GM12878 (cell line): ENCODE measurements around the gene ASIC1. TPM values are rescaled to one million over a fixed set of nuclear protein-coding genes. Genes with fewer than 3 reads are reported as not detected.

Experiments used
- ATAC-seq: fragments of 200-7000 bp; cut with Tn5 transposase; 3 replicates; pipeline ENCODE4 v1.9.1; 2020; ENCODE audit warnings: mild to moderate bottlenecking, moderate library complexity
- BruUV-seq: library from RNA; stranded (reverse); fragments of 400-500 nt; replicated peaks from 2 replicates; lab custom pipeline; 2021; lab: Mats Ljungman, UMichigan
- CTCF ChIA-PET: fragments of 300-600 bp; sonication (Branson Sonifier 250); formaldehyde crosslinking; extraction: SDS; loops from one replicate; lab custom pipeline; 2021; ENCODE audit warnings: inconsistent platforms; lab: Yijun Ruan, JAX
- POLR2A ChIA-PET: fragments of 350-600 bp; formaldehyde crosslinking; extraction: SDS; loops from one replicate; lab custom pipeline; 2021; ENCODE audit warnings: inconsistent platforms; lab: Charles Lee
- RAD21 ChIA-PET: fragments of 300-600 bp; sonication (Branson Sonifier 250); formaldehyde crosslinking; loops from one replicate; lab custom pipeline; 2023; ENCODE audit warnings: antibody characterized with exemption; ENCODE audit not compliant: unreplicated experiment; lab: Charles Lee
- SMC1A ChIA-PET: fragments of 300-600 bp; sonication (Branson Sonifier 250); formaldehyde crosslinking; loops from one replicate; lab custom pipeline; 2023; ENCODE audit not compliant: unreplicated experiment, uncharacterized antibody; lab: Charles Lee
- DNase-seq: peaks from one replicate; pipeline ENCODE4 v3.0.0-alpha.2; 2011; ENCODE audit warnings: low read depth, low spot score
- FAIRE-seq: peaks from 3 replicates; lab custom pipeline; 2011; peaks lifted over from hg19 to GRCh38; lab: Jason Lieb, UNC
- H2AFZ ChIP-seq: 2 replicates; pipeline ENCODE4 v1.6.0; 2011; ENCODE audit warnings: low read depth, low read length, control low read depth; ENCODE audit not compliant: control insufficient read depth
- H3K27ac ChIP-seq: 2 replicates; pipeline ENCODE4 v1.5.1; 2011; ENCODE audit warnings: control low read depth; ENCODE audit not compliant: control insufficient read depth, insufficient read depth
- H3K27me3 ChIP-seq, 2 experiments: replicated peaks in 1 of 2; 2 replicates each; pipeline versions ENCODE4 v1.6.0 to v1.6.1; 2011; ENCODE audit warnings: low read length in 1 of 2; ENCODE audit not compliant: control insufficient read depth in 2 of 2, insufficient read depth in 2 of 2
- H3K36me3 ChIP-seq, 2 experiments: 2 replicates each; pipeline ENCODE4 v1.5.1; 2011; ENCODE audit warnings: low read length in 1 of 2; ENCODE audit not compliant: control insufficient read depth in 2 of 2, insufficient read depth in 2 of 2
- H3K4me1 ChIP-seq: 2 replicates; pipeline ENCODE4 v1.6.1; 2011; ENCODE audit warnings: mild to moderate bottlenecking, low read length, moderate library complexity, mixed read lengths; ENCODE audit not compliant: control insufficient read depth, insufficient read depth
- H3K4me2 ChIP-seq: 2 replicates; pipeline ENCODE4 v1.6.0; 2011; ENCODE audit warnings: control low read depth; ENCODE audit not compliant: control insufficient read depth, insufficient read depth
- H3K4me3 ChIP-seq: fragments of 200-600 bp; sonication (generic); 2 replicates; pipeline ENCODE4 v1.5.1; 2016
- H3K79me2 ChIP-seq: 2 replicates; pipeline ENCODE4 v1.6.0; 2011; ENCODE audit warnings: low read length; ENCODE audit not compliant: control insufficient read depth, insufficient read depth
- H3K9ac ChIP-seq: 2 replicates; pipeline ENCODE4 v1.8.0; 2011; ENCODE audit warnings: low read length, control low read depth, mixed read lengths; ENCODE audit not compliant: control insufficient read depth, insufficient read depth
- H3K9me3 ChIP-seq: replicated peaks from 3 replicates; pipeline ENCODE4 v1.5.1; 2011; ENCODE audit warnings: mild to moderate bottlenecking, low read length; ENCODE audit not compliant: control insufficient read depth, insufficient read depth
- H4K20me1 ChIP-seq: 2 replicates; pipeline ENCODE4 v1.6.0; 2011; ENCODE audit not compliant: control insufficient read depth, insufficient read depth
- BCL11A ChIP-seq: IDR thresholded peaks from 2 replicates; pipeline ENCODE4 v1.6.1; 2011; ENCODE audit warnings: low read depth, low read length
- BRCA1 ChIP-seq: IDR thresholded peaks from 2 replicates; pipeline ENCODE4 v1.6.1; 2011; ENCODE audit warnings: low read depth, low read length, improper control_type of control experiment
- CBX5 ChIP-seq: sonication (generic); IDR thresholded peaks from 2 replicates; pipeline ENCODE4 v1.6.1; 2016; ENCODE audit warnings: low read depth, moderate library complexity, mild to moderate bottlenecking, inconsistent platforms
- CEBPZ ChIP-seq: fragments of 150-350 bp; IDR thresholded peaks from 2 replicates; pipeline ENCODE4 v1.6.1; 2016; ENCODE audit warnings: low read depth, low read length
- ELK1 ChIP-seq: IDR thresholded peaks from 2 replicates; pipeline ENCODE4 v1.6.1; 2012; ENCODE audit warnings: low read depth, low read length, improper control_type of control experiment
- HDAC2 ChIP-seq: fragments of 200-600 bp; sonication (generic); IDR thresholded peaks from 2 replicates; pipeline ENCODE4 v1.6.1; 2017
- MTA2 ChIP-seq: fragments of 450-650 bp; IDR thresholded peaks from 2 replicates; pipeline ENCODE4 v1.6.1; 2016; ENCODE audit warnings: low read depth, mild to moderate bottlenecking, moderate library complexity
- RAD21 ChIP-seq: IDR thresholded peaks from 2 replicates; pipeline ENCODE4 v1.6.1; 2011; ENCODE audit warnings: mild to moderate bottlenecking, low read depth, low read length, moderate library complexity; ENCODE audit not compliant: insufficient read depth
- RAD51 ChIP-seq: fragments of 450-650 bp; IDR thresholded peaks from 2 replicates; pipeline ENCODE4 v1.6.1; 2016; ENCODE audit warnings: moderate library complexity, mild to moderate bottlenecking, inconsistent platforms
- SMC3 ChIP-seq: IDR thresholded peaks from 2 replicates; pipeline ENCODE4 v1.6.1; 2011; ENCODE audit warnings: low read length, improper control_type of control experiment, borderline replicate concordance
- ZNF217 ChIP-seq: fragments of 450-650 bp; IDR thresholded peaks from 2 replicates; pipeline ENCODE4 v1.6.1; 2017; ENCODE audit warnings: antibody characterized with exemption, mild to moderate bottlenecking
- WGBS: methylation state at CpG from one replicate; pipeline ENCODE4 v1.1.6; 2016; ENCODE audit warnings: low lambda C conversion rate; ENCODE audit not compliant: insufficient replicate concordance, insufficient coverage; ENCODE audit errors: missing lambda C conversion rate; 5-methylcytosine and 5-hydroxymethylcytosine counted together
- in situ Hi-C: fragments of 300-500 bp; cut with MboI; formaldehyde crosslinking; loops from 9 replicates; pipeline ENCODE4 v1.14.3; 2018; ENCODE audit warnings: mixed read lengths
- intact Hi-C: fragments of 100-400 bp; cut with micrococcal nuclease; formaldehyde crosslinking; loops from one replicate; pipeline ENCODE4 v1.14.2; 2022; ENCODE audit not compliant: unreplicated experiment
- polyA plus RNA-seq, 11 experiments: library from polyadenylated mRNA; depleted of rRNA in 4 of 11; unstranded in 6 of 11; stranded (reverse) in 5 of 11; fragments of >200 nt; fragmentation: Nextera tagmentation in 4 of 11; fragmentation: Illumina TruSeq in 1 of 11; extraction: Ambion mirVana in 4 of 11; extraction: Trizol in 1 of 11; gene quantifications; 1 replicate in 1 of 11; 2 replicates in 10 of 11; pipeline versions ENCODE4 v1.2.1 to v1.2.3, GENCODE V29; 2011 to 2016; ENCODE audit warnings: inconsistent platforms in 2 of 11, missing spikeins in 2 of 11, low read depth in 1 of 11
- total RNA-seq, 4 experiments: library from RNA; depleted of rRNA in 3 of 4; stranded (reverse); fragments of >200 nt in 3 of 4; fragmentation: Illumina TruSeq in 1 of 4; extraction: Trizol in 1 of 4; gene quantifications; 2 replicates each; pipeline versions ENCODE4 v1.2.1 to v1.2.3, GENCODE V29; 2013 to 2021
- TF ChIP-seq, protein P1 (sequence below): IDR thresholded peaks from 2 replicates; pipeline ENCODE4 v1.6.1; 2011; ENCODE audit warnings: mild to moderate bottlenecking, low read depth, low read length, moderate library complexity; ENCODE audit not compliant: insufficient replicate concordance
- TF ChIP-seq, protein P2 (sequence below): fragments of 450-650 bp; IDR thresholded peaks from 2 replicates; pipeline ENCODE4 v1.6.1; 2017; ENCODE audit warnings: mild to moderate bottlenecking, low read depth, inconsistent platforms; ENCODE audit not compliant: poor library complexity, severe bottlenecking

The ASIC1 gene
- total and polyA plus RNA-seq, 10 of the 15 experiments (the other 5 are each of a cell fraction or from before 2014, with no cell fraction given): 0.02 to 0.28 (median 0.21) TPM; not detected in 4

- TF ChIP-seq RAD21 (peak; percentile 73), BCL11A (no peak)
These were observed 18.1 kb upstream of the ASIC1 start (continued) for GRCh38 chr12:50039151-50039835.

- H3K4me2 ChIP-seq: no peak overlapping the region
- CTCF ChIA-PET: interaction anchor here (1.3 to 6.7 kb wide), 9 partner anchors 14 to 174 kb away, joined by 3 to 114 read pairs (median 15); partner anchors contain the start of genes COX14 and RACGAP1
- no peaks in the 10 kb centered on the region for H3K9me3 ChIP-seq
- H3K36me3 ChIP-seq: no peaks in the 10 kb centered on the region
- H3K27ac ChIP-seq: no peak overlapping the region
- no peaks in the 10 kb centered on the region for H4K20me1 ChIP-seq
- DNase-seq: no peak
- no peak overlapping the region for H2AFZ ChIP-seq
- intact Hi-C loops: no loop called here
- no TSS peak for BruUV-seq
- POLR2A ChIA-PET: no interaction called here
- FAIRE-seq: no peak
- H3K4me1 ChIP-seq: no peaks in the 10 kb centered on the region
- H3K9ac ChIP-seq: no peak overlapping the region
- ATAC-seq: no peak
- no peak overlapping the region for H3K4me3 ChIP-seq
- RAD21 ChIA-PET: interaction anchor here (2.1 kb wide), 1 partner anchor 27 kb away, joined by 8 read pairs; no protein-coding TSS in a partner anchor
- in situ Hi-C loops: no loop called here
- WGBS: 16% methylated on average over 4 of the region's 4 CpGs
- SMC1A ChIA-PET: interaction anchor here (0.6 to 0.8 kb wide), 2 partner anchors 77 to 1751 kb away, joined by 3 read pairs; no protein-coding TSS in a partner anchor
- TF ChIP-seq SMC3 (no peak), MTA2 (no peak), BRCA1 (no peak), RAD51 (no peak), HDAC2 (no peak), ZNF217 (no peak), CEBPZ (no peak), CBX5 (no peak), ELK1 (no peak)
- TF ChIP-seq, protein P1, sequence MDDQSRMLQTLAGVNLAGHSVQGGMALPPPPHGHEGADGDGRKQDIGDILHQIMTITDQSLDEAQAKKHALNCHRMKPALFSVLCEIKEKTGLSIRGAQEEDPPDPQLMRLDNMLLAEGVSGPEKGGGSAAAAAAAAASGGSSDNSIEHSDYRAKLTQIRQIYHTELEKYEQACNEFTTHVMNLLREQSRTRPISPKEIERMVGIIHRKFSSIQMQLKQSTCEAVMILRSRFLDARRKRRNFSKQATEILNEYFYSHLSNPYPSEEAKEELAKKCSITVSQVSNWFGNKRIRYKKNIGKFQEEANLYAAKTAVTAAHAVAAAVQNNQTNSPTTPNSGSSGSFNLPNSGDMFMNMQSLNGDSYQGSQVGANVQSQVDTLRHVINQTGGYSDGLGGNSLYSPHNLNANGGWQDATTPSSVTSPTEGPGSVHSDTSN: no peak
- TF ChIP-seq, protein P2, sequence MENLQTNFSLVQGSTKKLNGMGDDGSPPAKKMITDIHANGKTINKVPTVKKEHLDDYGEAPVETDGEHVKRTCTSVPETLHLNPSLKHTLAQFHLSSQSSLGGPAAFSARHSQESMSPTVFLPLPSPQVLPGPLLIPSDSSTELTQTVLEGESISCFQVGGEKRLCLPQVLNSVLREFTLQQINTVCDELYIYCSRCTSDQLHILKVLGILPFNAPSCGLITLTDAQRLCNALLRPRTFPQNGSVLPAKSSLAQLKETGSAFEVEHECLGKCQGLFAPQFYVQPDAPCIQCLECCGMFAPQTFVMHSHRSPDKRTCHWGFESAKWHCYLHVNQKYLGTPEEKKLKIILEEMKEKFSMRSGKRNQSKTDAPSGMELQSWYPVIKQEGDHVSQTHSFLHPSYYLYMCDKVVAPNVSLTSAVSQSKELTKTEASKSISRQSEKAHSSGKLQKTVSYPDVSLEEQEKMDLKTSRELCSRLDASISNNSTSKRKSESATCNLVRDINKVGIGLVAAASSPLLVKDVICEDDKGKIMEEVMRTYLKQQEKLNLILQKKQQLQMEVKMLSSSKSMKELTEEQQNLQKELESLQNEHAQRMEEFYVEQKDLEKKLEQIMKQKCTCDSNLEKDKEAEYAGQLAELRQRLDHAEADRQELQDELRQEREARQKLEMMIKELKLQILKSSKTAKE: no peak
- no peaks in the 10 kb centered on the region for H3K79me2 ChIP-seq
- H3K27me3 ChIP-seq: no peaks in the 10 kb centered on the region
These were observed 16.7 kb upstream of the ASIC1 start for GRCh38 chr12:50040657-50041056.
